Measurements from ENCODE around the gene RNH1. TPM values are rescaled to one million over a fixed set of nuclear protein-coding genes. Genes with fewer than 3 reads are reported as not detected.

Gene RNH1
- polyA plus RNA-seq, 1 of the 3 experiments (the other 2 are of a cell fraction) = 147 TPM

- POLR2A ChIA-PET = no interaction called here
- Histone ChIP-seq H2AFZ (ENCODE audit: low read depth) (no peak overlapping the region), H3K4me2 (no peak overlapping the region), H3K27ac (ENCODE audit: low read depth in 2 of 2, low read length in 1 of 2) (no peak overlapping the region), H3K9me3 (no peaks in the 10 kb centered on the region), H3K9me2 (no peaks in the 10 kb centered on the region), H3K9ac (no peak overlapping the region), H3K4me1 (ENCODE audit: control insufficient read depth in 1 of 2, insufficient read depth in 2 of 2, low read depth in 1 of 2, low read length in 1 of 2) (peaks cover 0 to 3% of the 10 kb centered on the region in 2 experiments; a peak in 2 of 4 replicates), H3F3A (replicated peaks; ENCODE audit: insufficient read depth) (no peaks in the 10 kb centered on the region), H4K20me1 (ENCODE audit: insufficient read depth) (no peaks in the 10 kb centered on the region), H3K27me3 (ENCODE audit: insufficient read depth) (no peaks in the 10 kb centered on the region), H3K79me2 (ENCODE audit: insufficient read depth) (0 out of 2 replicates have a peak, but pooled peaks cover 10% of the 10 kb centered on the region), H3K36me3 (replicated peaks in 1 of 2; ENCODE audit: control insufficient read depth in 1 of 2, insufficient read depth in 2 of 2, low read length in 1 of 2) (peaks cover 0 to 7% of the 10 kb centered on the region in 2 experiments), H3K4me3 (ENCODE audit: low read depth in 2 of 2, low read length in 1 of 2) (no peak overlapping the region)
- DNase-seq = no peak
- 92% methylated on average over 6 of the region's 6 CpGs for WGBS (ENCODE audit: low lambda C conversion rate)
- TF ChIP-seq RAD21 (IDR thresholded peaks at IDR 0.05; ENCODE audit: low read length) (no peak), ELF1 (IDR thresholded peaks at IDR 0.05) (no peak), RFX5 (IDR thresholded peaks at IDR 0.05; ENCODE audit: low read length) (no peak), CHD2 (IDR thresholded peaks at IDR 0.05; ENCODE audit: low read length, partially characterized antibody) (no peak), RXRA (IDR thresholded peaks at IDR 0.05; ENCODE audit: borderline replicate concordance, low read depth) (no peak), CTCF (IDR thresholded peaks at IDR 0.05) (no peak), NRF1 (IDR thresholded peaks at IDR 0.05; ENCODE audit: low read depth, low read length) (no peak), POLR2AphosphoS5 (IDR thresholded peaks at IDR 0.05; ENCODE audit: low read depth, low read length) (no peak), TAF1 (IDR thresholded peaks at IDR 0.05; ENCODE audit: borderline replicate concordance, low read depth, low read length) (no peak), RCOR1 (IDR thresholded peaks at IDR 0.05; ENCODE audit: low read length) (no peak), YY1 (IDR thresholded peaks at IDR 0.05; ENCODE audit: low read depth) (no peak)
- CTCF ChIA-PET = no interaction called here
Observed at GRCh38 chr11:468493-468892, 38.5 kb downstream of the RNH1 start.

GRCh38 chr11:468036-468435, 39.0 kb downstream of the RNH1 start:
- Histone ChIP-seq H2AFZ (ENCODE audit: low read depth) (no peak overlapping the region), H3K27me3 (ENCODE audit: insufficient read depth) (no peaks in the 10 kb centered on the region), H3K9me2 (no peaks in the 10 kb centered on the region), H3K4me1 (ENCODE audit: control insufficient read depth in 1 of 2, insufficient read depth in 2 of 2, low read depth in 1 of 2, low read length in 1 of 2) (peaks cover 0 to 3% of the 10 kb centered on the region in 2 experiments; a peak in 2 of 4 replicates), H4K20me1 (ENCODE audit: insufficient read depth) (no peaks in the 10 kb centered on the region), H3K9ac (no peak overlapping the region), H3K27ac (ENCODE audit: low read depth in 2 of 2, low read length in 1 of 2) (no peak overlapping the region), H3K4me3 (ENCODE audit: low read depth in 2 of 2, low read length in 1 of 2) (no peak overlapping the region), H3F3A (replicated peaks; ENCODE audit: insufficient read depth) (no peaks in the 10 kb centered on the region), H3K79me2 (ENCODE audit: insufficient read depth) (0 out of 2 replicates have a peak, but pooled peaks cover 10% of the 10 kb centered on the region), H3K9me3 (no peaks in the 10 kb centered on the region), H3K36me3 (replicated peaks in 1 of 2; ENCODE audit: control insufficient read depth in 1 of 2, insufficient read depth in 2 of 2, low read length in 1 of 2) (peaks cover 0 to 7% of the 10 kb centered on the region in 2 experiments), H3K4me2 (no peak overlapping the region)
- TF ChIP-seq YY1 (IDR thresholded peaks at IDR 0.05; ENCODE audit: low read depth) = no peak
- TF ChIP-seq CTCF (IDR thresholded peaks at IDR 0.05) = no peak
- ChIA-PET CTCF (no interaction called here), POLR2A (no interaction called here)
- WGBS (ENCODE audit: low lambda C conversion rate) = 98% methylated on average over 10 of the region's 12 CpGs
- peak; percentile 7 for DNase-seq

All from SK-N-SH (cell line).